K562 treated with DMSO at 1 percent for 24 hours (cell line): ENCODE measurements around the gene NT5DC1. TPM values are rescaled to one million over a fixed set of nuclear protein-coding genes. Genes with fewer than 3 reads are reported as not detected.

ENCODE experiments used
- total RNA-seq: library from RNA; unstranded; fragments of 300-600 nt; gene quantifications from 2 replicates; pipeline ENCODE4 v1.2.3, GENCODE V29; 2022; ENCODE audit warnings: low read depth; ENCODE audit not compliant: insufficient read depth

The NT5DC1 gene
- total RNA-seq: 21.4 and 32.5 TPM in 2 replicates

DNA sequence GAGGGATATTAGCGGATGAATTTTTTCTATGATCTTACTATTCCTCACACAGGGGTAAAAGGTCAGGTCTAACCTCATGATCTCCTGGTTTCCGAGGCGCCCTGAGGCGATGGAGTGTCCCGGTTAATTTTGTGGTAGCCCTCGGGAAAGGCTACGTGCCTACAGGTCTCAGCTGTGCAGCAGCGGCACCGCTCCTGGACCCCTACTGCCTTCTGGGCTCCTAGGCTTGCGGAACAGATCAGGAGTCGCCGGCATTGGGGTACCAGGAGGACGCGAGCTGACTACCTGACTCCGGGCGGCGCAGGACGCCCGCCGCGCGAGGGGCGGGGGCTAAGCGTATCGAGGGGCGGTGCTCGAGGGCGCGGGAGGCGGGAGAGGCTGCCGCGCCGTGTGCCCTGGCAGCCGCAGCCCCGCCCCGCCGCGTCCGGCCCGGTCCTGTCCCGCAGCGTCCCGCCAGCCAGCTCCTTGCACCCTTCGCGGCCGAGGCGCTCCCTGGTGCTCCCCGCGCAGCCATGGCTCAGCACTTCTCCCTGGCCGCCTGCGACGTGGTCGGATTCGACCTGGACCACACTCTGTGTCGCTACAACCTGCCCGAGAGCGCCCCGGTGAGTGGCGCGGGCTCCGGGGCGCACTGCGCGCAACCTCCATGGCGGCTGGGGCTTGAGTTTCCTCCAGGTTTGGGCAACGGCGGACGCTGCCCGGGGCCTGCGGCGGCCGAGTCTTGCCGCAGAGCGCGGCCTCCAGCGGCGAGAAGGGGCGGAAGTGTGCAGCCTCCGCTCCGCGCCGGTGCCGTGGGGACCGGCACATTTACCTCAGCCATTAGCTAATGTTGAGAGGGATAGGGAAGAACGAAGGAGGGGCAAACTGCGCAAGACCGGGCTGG is at the start of gene NT5DC1:
Gene NT5DC1 (plus strand): TSS at position 435 of the 883 bp plus-strand sequence. CDS start 78 bp downstream, at position 513.

DNA sequence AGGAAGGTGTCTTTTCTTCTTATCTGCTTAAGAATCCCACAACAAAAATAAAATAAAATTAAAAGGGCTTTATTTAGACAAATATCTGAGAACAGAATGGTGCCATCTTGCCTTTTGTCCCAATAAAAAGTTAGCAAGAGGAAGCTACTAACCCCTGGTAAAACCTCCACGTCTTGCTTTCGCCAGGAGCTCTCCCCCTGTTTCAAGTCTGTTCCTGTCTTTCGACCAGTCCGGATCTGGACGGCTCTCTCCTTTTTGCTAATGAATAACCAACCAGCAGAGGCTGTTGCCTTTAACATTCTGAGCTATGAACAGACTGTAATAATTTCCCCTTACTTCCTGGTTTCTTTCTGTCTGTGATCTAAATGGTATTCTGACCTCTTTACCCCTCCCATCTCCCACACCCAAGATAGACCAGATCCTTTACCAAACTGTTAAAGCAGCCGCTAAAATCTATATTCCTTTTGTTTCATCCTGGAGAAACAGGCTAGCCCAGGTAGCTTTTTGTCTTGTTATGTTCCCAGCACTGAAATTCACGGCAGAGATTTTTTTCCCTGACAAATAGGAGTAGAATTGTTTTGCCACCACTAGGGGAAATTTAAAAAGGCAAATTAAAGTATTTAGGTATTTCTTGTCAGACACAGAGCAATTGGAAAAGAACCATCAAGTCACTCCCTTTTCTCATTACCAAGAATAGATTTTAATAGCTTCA is 39.9 kb upstream of the NT5DC1 start, which contains the start of gene FRK:
Gene FRK (minus strand): TSS at position 320 of the 712 bp plus-strand sequence. CDS start 580 bp downstream, outside the sequence.

DNA sequence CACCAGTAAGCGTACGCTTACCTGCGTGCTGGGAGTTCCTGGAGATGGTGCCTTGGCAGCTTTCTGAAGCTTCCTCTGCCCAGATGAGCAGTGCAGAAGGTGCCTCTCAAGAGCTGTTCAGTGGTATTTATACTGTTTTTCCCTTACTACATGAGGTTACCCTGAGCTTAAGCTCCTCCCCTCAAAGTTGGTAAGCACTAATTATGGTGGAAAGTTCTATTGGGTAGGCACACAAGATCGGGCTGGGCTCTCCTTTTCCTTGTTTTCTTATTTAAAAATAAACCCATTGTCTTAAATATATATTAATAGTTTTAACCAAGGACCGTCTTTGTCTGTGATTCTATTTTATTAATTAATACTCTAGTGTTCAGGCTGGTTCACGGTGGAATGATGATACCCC is 25.4 kb downstream of the NT5DC1 start, which contains the start of gene COL10A1:
Gene COL10A1 (minus strand): TSS at position 101 of the 400 bp plus-strand sequence. CDS start 640 bp downstream, outside the sequence.

DNA sequence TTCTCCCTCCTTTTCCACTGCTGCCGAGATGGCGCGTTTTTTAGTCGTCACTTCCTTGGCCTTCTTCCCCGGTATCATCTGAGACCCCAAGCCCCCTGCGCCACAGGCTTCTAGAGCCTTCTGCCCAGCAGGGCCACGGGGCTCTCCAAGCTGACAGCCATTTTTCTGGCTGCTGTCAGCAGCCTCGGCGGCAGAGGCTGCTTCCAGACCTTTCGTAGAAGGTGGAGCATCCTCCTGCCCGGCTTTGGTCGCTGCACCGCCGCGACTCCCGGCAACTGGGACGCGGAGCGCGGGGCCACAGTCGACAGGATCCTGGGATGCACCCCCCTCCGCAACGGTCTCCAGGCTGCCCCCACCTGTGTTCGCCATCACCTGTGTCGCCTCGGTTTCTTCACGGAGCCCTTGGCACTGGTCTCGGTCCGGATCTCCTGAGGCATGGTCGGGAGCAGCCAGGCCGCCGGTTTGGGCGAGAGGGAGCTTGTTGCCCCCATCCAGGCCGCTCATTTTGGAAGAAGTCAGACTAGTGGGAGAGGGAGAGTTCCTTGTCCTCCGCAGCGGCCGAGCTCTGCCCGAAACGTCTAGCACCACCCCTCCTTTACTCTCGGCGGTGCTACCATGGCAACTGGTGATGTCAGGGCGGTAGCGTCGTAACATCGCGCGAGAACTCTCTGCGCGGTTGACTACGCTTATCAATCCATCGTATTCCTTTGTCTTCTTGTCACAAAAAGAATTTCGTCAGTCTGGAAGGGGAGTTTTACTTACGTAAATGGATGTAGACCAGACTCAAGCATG is 153.0 kb downstream of the NT5DC1 start, which contains the start of gene TSPYL4:
Gene TSPYL4 (minus strand): TSS at position 571 of the 792 bp plus-strand sequence. CDS start 67 bp downstream, at position 504.

DNA sequence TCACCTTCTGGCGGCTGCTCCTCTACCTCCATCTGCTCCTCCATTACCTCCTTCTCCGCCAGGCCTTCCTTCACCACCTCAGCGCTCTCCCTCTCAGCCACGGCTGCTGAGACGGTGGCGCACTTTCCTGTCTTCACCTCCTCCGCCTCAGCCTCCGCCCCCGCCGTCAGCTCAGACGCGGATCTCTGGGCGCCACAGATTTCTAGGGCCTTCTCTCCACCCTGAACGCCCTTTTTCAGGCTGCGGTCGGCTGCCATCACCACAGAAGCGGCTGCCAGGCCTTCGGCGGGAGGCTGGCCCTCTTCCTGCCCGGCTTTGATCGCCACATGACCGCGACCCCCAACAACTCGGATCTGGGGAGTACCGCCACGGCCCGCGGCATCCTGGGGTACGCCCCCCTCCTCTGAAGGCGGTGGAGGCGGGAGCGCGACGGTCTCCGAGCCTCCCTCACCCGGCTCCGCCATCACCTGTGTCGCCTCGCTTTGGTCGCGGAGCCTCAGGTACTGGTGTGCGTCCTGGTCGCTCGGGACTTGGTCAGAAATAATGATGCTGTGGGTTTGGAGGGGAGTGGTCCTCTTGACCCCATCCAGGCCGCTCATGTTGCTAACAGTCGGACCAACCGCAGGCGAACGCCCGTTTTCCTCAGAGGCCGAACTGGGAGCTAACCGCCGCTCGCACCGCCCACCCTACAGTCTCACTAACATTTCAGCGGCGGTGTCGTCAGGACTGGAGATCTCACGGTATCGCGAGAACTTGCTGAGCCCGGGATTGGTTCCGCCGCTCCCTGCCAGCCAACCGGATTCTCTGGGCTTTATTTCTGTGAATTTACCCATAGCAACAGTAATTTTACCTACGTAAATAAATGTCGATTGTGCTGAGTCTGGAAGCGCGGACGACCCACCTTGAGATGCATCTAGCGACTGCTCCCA is 178.8 kb downstream of the NT5DC1 start, which contains the start of gene TSPYL1:
Gene TSPYL1 (minus strand): TSS at position 699 of the 929 bp plus-strand sequence. CDS start 100 bp downstream, at position 599.

Other genes starting within 250 kb of the NT5DC1 start
- 0.29 and 0.36 TPM in 2 replicates for gene FRK, start 40.0 kb upstream of the NT5DC1 start, total RNA-seq
- gene COL10A1, start 25.3 kb downstream of the NT5DC1 start, total RNA-seq: not detected in 2 replicates
- gene TSPYL4, start 153.2 kb downstream of the NT5DC1 start, total RNA-seq: 7.2 and 8.7 TPM in 2 replicates
- gene TSPYL1, start 179.1 kb downstream of the NT5DC1 start, total RNA-seq: 42.8 and 45.2 TPM in 2 replicates